Measurements from ENCODE around the gene CCSER1.
"Not testable (repeated sequence)": the region's sequence is repeated elsewhere in the genome, so short reads cannot be mapped to it uniquely, and the experiment has no call there.

CCSER1 gene

DNA sequence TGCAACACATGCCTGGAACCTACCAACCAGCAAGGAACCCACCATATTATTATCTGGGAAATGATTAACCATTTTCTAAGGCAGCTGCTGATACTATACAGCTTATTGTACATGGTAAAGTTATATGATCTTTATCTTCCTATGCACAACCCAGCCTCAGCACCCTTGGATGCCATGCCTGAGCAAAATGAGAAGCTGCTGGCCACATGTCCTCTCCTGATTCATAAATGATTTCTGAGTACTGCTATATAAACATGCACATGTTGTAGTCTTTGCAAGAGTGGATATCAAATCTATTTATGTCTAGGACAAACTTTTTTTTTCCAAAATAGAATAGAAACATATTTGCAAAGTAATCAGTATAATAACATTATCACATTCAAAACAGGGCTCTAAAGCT, 1043.6 kb downstream of the CCSER1 start:
- DNase-seq (ENCODE audit: low read depth): no peak

DNA sequence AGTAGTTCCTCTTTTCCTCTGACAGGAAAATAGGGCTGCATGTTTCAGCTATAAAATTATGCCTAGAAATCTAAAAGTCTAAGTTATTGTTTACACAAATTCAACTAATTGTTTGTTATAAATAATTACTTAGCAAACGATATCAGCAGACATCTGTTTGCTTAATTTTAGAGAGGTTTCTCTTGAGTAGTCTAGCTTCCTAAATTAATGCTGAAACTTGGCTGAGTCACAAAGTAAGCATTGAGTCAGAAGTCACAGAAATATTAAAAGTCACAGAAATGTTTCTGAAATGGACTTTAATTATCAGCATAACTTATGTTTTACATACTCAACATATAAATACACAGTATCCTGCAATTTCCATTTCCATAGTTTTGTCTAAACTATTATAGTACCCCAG, 1044.0 kb downstream of the CCSER1 start:
- DNase-seq (ENCODE audit: low read depth): no peak

DNA sequence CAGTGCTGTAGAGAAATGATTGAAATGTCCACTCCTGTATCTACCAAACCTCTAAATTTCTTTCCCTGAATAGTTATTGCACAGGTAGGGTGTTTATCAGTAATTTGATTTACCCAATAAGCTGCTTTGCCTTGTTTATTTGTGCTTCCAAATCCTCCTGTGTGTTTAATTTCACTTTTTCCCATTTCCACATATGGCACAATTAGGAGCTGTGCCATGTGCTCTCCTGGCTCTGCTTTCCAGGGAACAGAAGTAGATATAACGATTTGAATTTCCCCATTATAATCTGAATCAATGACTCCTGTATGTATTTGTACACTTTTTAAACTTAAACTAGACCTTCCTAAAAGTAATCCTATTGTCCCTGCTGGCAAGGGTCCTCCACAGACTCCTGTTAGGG, 1057.9 kb downstream of the CCSER1 start:
- not testable (repeated sequence) for DNase-seq (ENCODE audit: low read depth)

DNA sequence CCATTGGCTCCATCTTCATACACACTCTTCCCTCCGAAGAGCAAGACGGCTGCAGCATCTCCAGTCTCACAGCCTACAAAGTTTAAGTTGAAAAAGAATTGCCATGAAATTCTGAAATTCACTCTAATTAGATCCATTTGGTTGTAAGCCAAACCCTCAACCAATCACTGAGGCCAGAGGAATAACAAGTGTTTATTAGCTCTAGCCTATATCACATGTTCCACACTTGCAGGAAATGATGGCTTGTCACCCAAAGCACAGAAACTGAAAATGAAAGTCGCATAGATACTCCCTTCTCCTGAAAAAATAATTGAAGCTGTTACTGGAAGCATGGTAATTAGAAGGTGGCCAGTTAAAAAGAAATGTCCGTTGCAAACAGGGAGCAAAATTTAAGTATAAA, 1071.8 kb downstream of the CCSER1 start:
- no peak for DNase-seq (ENCODE audit: low read depth)

DNA sequence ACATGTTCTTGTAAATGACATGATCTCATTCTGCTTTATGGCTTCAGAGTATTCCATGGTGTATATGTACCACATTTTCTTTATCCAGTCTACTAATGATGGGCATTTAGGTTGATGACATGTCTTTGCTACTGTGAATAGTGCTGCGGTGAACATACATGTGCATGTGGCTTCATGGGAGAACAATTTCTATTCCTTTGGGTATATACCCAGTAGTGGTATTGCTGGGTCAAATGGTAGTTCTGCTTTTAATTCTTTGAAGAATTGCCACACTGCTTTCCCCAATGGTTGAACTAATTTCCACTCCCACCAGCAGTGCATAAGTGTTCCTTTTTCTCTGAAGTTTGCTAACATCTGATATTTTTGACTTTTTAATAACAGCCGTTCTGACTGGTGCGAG, 1080.3 kb downstream of the CCSER1 start:
- DNase-seq (ENCODE audit: low read depth): no peak

DNA sequence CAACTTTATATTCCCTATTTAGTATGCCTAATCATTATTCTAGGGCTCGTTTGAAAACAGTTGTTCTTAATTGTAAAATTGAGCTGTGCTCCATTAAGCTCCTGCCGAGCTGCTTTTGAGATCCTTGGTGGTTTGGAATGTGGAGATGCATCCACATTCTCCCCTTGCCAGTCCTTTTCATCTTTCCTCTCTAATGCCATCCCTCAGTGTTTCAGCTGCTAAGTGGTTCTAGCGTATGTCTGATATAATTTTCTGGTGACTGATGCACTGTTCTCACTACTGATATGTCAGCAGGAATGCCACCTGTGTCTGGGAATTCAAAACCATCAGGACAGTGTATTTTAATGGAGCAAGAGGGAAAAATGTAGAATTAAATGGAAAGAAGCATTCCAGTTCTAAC, 1085.0 kb downstream of the CCSER1 start:
- DNase-seq (ENCODE audit: low read depth): no peak

DNA sequence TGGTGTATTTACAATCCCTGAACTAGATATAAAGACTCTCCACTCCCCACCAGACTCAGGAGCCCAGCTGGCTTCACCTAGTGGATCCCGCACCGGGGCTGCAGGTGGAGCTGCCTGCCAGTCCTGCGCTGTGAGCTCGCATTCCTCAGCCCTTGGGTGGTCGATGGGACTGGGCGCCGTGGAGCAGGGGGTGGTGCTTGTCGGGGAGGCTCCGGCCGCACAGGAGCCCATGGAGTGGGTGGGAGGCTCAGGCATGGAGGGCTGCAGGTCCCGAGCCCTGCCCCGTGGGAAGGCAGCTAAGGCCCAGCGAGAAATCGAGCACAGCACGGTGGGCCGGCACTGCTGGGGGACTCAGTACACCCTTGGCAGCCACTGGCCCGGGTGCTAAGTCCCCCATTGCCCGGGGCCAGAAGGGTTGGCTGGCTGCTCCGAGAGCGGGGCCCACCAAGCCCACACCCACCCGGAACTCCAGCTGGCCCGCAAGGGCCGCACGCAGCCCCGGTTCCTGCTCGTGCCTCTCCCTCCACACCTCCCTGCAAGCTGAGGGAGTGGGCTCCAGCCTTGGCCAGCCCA, 1090.7 kb downstream of the CCSER1 start:
- not testable (repeated sequence) for DNase-seq (ENCODE audit: low read depth)

DNA sequence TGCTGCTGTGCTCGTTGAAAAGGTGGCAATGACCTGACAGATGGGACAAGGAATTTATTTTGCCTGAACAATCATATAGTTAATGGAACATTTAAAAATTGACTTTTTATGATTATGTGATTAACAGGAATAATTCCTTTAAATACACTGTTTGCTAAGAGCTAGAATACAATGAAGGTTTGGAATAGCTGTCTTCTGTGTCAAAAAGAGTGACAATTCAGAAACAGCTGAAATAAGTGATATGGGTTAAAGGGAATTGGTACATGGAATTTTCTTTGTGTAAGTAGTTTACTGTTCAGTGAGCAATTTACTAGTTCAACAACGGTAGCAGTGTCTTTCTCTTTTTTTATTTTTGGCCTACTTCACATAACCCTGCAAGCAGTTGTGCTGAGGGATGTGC, 1093.1 kb downstream of the CCSER1 start:
- no peak for DNase-seq (ENCODE audit: low read depth)

DNA sequence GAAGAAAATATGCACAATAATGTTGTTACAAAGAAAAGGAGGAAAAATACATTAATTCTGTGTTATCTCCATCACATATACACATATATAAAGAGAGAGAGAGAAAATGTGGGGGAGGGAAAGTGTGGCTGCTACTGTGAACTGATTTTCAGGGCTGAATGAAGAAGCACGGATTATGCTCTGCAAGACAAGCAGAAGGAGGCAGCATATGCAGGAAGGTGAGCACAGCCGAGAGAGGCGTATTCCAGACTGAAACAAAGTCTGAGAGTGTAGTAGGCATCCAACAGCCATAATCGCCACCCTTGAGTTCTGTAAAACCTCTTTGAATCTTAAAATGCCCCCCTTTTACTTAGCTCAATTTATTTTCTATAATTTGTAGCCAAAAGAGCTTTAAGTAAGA, 1094.8 kb downstream of the CCSER1 start:
- no peak for DNase-seq (ENCODE audit: low read depth)

DNA sequence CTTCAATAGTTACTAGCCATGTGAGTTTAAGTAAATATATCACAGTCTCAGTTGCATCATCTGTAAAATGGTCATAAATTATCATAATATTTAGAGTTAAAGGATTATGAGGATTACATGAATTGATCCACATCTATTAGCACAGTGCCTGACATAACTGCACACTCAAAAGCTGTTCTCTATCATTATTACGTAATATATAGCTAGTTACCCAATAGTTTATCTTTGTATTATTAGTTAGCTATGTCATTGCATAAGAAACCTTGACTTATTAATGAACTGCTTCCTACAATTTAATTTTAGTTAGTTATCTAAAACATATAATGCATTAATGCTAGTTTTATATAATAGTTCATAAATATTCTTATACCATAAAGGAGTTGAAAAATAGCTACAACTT, 1099.7 kb downstream of the CCSER1 start:
- DNase-seq (ENCODE audit: low read depth): no peak

DNA sequence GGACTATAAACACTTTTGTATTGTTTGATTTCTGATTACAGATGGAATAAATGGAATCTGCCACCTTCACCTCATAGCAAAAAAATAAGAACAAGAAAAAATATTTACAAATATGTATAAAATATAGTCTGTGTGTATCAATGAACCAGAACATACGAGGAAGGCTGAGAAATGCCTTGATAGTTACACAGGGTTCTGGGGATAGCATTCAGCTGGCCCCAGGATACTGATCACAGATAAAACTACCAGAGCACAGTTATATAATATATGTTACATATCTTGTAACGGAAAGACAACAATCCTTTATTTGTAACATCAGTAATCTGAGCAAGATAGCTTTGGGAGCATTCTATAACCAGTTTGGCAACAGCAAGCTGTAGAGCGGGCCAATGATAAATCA, 1101.5 kb downstream of the CCSER1 start:
- no peak for DNase-seq (ENCODE audit: low read depth)

DNA sequence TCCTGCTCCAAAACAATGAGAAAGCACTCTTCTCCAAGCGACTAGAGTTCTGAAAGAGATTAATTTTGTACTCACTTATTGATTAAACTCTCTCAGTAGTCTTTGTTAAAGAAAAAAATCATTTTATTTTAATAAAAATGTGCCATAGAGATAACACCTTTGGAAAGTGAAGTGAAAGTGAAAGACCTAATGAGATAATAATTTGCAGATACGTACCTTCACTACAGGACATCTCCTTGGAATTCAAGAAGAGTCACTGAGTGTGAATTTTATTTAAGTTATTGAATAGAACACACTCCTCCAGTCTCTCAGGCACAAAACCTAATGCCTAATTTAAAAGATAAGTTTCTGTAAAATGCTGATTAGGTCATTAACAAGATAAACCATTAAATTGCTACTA, 1106.0 kb downstream of the CCSER1 start:
- DNase-seq (ENCODE audit: low read depth): no peak

DNA sequence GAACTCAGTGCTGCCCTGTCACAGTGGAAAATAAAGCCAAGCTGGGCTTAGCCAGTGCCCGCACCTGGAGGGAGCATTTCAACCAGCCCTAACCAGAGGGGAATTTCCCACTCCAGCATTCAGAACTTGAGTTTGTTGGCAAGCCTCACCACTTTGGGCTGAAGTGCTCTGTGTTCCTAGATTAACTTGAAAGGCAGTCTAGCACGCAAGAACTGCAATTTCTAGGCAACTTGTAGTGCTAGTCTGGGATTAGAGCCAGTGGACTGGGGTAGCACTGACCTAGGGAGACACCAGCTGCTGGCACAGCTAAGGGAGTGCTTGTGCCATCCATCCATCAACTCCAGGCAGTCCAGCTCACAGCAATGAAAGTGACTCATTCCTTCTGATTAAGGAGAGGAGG, 1115.9 kb downstream of the CCSER1 start:
- no peak for DNase-seq (ENCODE audit: low read depth)

DNA sequence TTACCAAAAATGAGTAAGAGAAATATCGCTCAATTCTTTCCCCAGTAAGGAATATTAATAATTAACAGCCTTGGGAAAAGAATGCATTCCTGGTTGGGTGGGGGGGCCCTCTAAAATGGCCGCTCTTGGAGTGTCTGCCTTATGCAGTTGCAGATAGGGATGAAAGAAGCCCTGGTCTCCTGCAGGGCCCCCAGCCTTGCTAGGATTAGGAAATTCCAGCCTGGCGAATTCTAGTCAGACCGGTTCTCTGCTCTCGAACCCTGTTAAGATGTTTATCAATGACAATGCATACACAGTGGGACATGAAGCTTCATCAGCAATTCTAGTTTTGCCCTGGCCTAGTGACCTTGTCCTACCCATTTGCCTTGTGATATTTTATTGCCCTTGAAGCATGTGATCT, 1128.8 kb downstream of the CCSER1 start:
- no peak for DNase-seq (ENCODE audit: low read depth)

DNA sequence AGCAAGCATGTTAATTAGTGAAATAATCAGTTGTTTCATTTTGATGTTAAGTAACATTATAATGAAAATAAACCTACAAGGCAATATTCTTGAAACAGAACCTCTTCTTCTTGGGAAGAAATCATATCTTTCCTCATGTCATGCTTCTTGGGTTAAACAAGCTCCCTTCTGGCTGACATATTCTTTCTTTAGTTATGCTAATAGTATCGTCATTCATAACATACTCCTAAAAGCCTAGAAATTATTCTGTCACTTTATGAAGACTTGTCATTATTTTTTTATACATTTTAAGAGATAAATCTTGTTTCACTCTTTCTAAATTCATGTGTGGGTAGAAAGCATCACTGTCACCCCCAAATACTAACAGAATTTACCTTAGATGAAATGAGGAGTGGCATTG, 1129.6 kb downstream of the CCSER1 start:
- no peak for DNase-seq (ENCODE audit: low read depth)

DNA sequence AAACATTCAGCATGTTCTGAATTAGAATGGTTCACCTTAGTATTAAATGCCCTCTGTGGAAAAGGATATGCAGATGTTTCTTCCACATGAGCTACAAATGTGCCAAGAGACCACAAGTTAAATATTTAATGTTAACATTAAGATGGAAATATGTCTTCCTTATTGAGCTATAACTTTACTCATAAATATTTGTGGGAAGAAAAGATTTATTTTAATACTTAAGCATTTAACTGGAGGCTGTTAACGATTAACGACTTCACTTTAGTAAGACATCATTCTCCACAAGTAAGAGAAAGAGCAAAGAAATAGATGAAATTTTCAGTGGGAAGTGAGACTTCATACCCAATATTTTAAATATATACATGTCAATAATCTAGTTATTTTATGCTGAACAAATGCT, 1130.5 kb downstream of the CCSER1 start:
- DNase-seq (ENCODE audit: low read depth): no peak

DNA sequence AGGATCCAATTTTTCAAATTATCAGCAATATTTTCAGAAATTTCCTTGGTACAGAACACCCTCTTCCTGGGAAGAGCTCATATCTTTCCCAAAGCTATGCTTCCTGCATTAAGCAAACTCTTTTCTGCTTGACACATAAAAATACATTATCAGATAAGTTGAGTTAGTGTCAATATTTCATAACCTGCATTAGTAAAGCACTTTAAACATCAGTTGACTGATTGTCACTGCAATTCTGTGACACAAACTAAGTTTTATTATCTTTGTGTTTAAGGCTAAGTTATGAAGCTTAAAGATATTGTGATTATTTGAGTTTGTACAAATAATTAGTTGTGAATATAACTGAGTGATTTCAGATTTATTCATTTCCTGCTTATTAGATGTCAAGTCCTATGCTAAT, 1131.1 kb downstream of the CCSER1 start:
- no peak for DNase-seq (ENCODE audit: low read depth)

DNA sequence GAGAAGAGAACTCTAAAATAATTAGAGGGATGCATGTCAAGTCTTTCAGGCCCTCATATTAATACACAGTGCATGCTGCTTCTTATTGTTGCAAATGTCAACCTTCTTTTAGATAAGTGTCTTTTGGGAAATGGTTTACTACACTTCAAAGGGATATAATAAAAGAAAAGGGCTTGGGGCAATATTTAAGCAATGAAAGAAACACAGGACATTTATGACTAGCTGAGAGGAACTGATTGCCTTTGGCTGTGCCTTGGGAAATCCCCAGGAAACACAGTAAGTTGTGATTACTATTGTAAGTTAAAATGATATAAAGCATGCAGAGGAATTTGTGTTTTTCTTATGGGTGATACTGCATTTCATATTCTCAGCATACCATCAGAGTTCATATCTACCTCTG, 1140.3 kb downstream of the CCSER1 start:
- DNase-seq (ENCODE audit: low read depth): no peak

DNA sequence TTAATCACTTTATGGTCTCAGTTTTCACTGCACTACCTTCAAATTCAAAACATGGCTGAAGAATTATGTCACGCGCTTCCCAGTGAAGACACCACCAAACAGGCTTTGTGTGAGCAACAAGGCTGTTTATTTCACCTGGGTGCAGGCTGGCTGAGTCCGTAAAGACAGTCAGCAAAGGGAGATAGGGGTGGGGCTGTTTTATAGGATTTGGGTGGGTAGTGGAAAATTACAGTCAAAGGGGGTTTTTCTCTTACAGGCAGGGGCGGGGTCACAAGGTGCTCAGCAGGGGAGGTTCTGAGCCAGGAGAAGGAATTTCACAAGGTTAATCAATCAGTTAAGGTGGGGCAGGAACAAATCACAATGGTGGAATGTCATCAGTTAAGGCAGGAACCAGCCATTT, 1141.3 kb downstream of the CCSER1 start:
- not testable (repeated sequence) for DNase-seq (ENCODE audit: low read depth)

DNA sequence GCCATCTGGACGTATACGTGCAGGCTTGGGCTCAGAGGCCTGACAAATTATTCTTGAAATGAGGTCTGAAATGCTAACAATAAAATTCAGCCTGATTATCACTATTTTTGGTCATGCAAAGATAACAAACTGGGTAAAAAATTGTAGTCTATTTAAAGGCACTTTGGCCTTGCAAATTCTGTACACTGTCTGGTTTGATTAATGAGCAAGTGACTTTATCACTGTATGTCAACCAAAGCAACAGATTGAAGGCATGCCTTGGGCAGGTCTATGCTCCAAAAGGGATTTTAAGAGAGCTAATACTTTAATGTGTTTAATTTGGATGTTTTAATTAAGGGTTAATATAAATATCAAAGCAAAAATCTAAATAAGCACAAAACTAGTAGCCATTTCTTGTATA, 1141.7 kb downstream of the CCSER1 start:
- no peak for DNase-seq (ENCODE audit: low read depth)

DNA sequence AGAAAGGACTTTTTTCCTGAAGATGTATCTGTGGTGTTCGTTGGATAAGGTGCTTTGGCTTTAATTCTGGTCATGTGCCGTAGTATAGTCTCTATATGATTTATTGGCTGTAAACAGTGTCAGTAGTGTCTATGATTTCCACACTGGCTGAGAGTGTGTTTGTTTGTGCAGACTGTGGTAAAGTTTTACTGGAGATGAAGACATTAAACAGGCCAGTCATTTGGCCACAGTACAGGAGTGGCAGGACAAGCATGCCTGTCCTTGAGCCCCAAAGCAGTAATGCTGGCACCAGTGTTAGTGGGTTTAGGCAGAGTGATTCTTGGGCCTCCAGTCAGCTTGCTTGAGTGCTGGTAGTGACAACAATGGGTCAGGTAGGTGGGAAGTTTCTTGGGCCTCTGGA, 1152.7 kb downstream of the CCSER1 start:
- DNase-seq (ENCODE audit: low read depth): no peak

DNA sequence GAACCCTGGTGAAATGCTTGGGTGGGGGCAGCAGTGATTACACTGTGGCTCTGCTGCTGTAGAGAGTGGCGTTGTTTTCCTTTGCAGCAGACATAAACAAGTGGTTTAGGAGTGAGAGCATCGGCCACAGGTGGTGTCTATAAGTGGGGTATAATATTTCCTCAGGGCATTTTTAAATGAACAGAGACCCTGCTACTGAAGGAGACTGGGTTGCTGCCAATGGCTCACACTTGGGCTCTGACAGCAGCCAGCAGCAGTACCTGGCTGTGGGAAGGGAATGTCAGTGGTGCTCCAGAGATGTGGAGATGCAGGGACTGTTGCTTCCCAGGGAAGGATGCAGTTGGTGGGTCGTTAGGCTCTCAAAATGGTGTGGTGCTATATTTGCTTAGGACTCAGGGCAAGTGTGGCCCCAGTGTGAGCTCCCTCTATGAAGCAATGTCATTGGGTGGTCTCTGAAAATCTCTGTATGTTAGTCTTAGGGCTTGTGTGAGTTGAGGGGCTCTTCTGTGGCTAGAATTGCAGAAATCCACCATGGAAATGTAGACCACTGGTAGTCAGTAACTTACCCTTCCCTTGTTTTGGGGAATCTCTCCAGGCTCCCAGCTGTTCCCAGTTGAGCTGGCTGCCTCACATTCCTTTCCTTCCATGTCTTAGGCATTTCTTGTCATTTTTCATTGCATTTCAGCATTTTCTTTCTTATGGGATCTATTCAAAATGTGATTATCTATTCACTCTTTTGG, 1153.5 kb downstream of the CCSER1 start:
- no peak for DNase-seq (ENCODE audit: low read depth)

DNA sequence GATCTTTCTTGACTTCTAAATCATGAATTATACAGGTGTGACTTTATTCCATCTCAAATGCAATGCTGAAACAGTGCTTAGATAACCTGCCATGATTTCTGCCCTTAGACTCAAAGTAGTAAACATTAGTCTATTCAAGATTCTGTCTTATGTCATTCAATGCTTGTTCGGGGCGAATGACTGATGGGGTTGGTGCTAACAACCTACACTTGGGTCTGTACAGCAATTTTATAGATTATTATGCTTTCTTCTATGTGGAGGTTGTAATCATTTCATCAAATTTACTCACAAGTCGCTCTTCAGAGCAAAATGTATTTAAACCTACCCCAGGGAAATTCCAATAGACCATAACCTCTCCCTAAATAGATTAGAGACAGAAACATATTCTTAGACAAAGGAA, 1155.0 kb downstream of the CCSER1 start:
- no peak for DNase-seq (ENCODE audit: low read depth)

DNA sequence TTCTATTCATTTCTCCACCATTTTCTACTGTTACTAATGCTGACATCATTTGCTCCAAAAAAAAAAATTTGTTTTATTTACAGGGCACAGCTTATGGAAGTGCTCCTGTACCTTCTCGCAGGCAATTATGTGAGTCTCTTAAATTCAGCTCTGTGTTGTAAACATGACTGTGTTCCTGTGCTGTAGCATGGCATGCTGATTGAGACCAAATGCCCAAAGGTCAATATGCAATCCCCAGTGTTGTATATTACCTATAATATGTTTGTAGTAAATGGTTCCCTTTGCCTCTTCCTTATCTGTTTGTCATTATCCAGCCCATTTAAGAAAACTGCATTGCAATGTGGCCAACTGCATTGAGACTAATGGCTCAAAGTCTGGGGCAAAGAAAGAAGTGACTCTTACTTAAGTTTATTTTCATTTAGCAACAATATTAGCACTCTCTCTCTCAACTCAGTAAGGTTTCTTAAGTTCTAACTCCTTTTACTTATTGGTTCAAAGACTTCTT, 1156.6 kb downstream of the CCSER1 start:
- no peak for DNase-seq (ENCODE audit: low read depth)
